C4-2B (cell line): Measurements from ENCODE around the gene SCAMP1.

ENCODE experiments used
- H3K27ac ChIP-seq: fragments of 450-650 bp; 2 replicates; pipeline ENCODE4 v1.5.1; 2017
- CTCF ChIP-seq: fragments of 450-650 bp; conservative IDR thresholded peaks from 2 replicates; pipeline ENCODE4 v1.5.1; 2017; ENCODE audit warnings: mild to moderate bottlenecking
- ZFX ChIP-seq: fragments of 450-650 bp; IDR thresholded peaks from 2 replicates; pipeline ENCODE4 v1.6.1; 2017

Gene SCAMP1

GRCh38 chr5:78527925-78528324 lies 167.5 kb downstream of the SCAMP1 start:
- H3K27ac ChIP-seq = no peak overlapping the region
- no peak for TF ChIP-seq CTCF
- TF ChIP-seq ZFX = no peak
